HCT116 (cell line): Measurements from ENCODE around the gene PPIF. TPM values are rescaled to one million over a fixed set of nuclear protein-coding genes. Genes with fewer than 3 reads are reported as not detected.

ENCODE experiments used
- ATAC-seq: fragments of 200-7000 bp; cut with Tn5 transposase; 2 replicates; pipeline ENCODE4 v1.9.1; 2020; ENCODE audit warnings: mild to moderate bottlenecking, moderate library complexity
- BruUV-seq: library from RNA; stranded (reverse); fragments of 400-500 nt; replicated peaks from 2 replicates; lab custom pipeline; 2021; lab: Mats Ljungman, UMichigan
- CTCF ChIA-PET: fragments of 300-600 bp; sonication (Branson Sonifier 250); formaldehyde crosslinking; loops from one replicate; lab custom pipeline; 2021; ENCODE audit warnings: antibody characterized with exemption; lab: Charles Lee
- POLR2A ChIA-PET: fragments of 300-600, 350-600 bp; sonication (Branson Sonifier 250); formaldehyde crosslinking; loops from one replicate; lab custom pipeline; 2021; ENCODE audit warnings: antibody characterized with exemption; lab: Charles Lee
- RAD21 ChIA-PET, 2 experiments: fragments of 300-600 bp; sonication (Branson Sonifier 250); formaldehyde crosslinking; loops; one replicate each; lab custom pipeline; 2023; ENCODE audit warnings: low total read pairs in 2 of 2; ENCODE audit not compliant: uncharacterized antibody in 2 of 2, unreplicated experiment in 2 of 2, low non-redundant PET in 1 of 2; lab: Charles Lee
- DNase-seq: peaks from one replicate; pipeline ENCODE4 v3.0.0-alpha.2; 2010; ENCODE audit warnings: low read depth, low spot score
- H2AFZ ChIP-seq: fragments of 200-600 bp; shearing (Covaris generic), sonication (generic); 2 replicates; pipeline ENCODE4 v1.6.1; 2017; ENCODE audit warnings: low read depth, mixed run types, mixed read lengths, antibody characterized with exemption, low read length; ENCODE audit not compliant: poor library complexity, severe bottlenecking
- H3K27ac ChIP-seq: 2 replicates; pipeline ENCODE4 v1.5.1; 2012; ENCODE audit warnings: low read depth, low read length
- H3K27me3 ChIP-seq: fragments of 200-600 bp; sonication (generic); 2 replicates; pipeline ENCODE4 v1.6.1; 2016; ENCODE audit warnings: mixed run types, low read length, mixed read lengths; ENCODE audit not compliant: insufficient read depth
- H3K36me3 ChIP-seq, 2 experiments: fragments of 200-500 bp in 1 of 2; fragments of 200-600 bp in 1 of 2; sonication (Bioruptor generic) in 1 of 2; sonication (generic) in 1 of 2; 2 replicates each; pipeline versions ENCODE4 v1.5.1 to v1.6.1; 2014 to 2016; ENCODE audit warnings: low read length in 2 of 2, inconsistent platforms in 1 of 2, mixed read lengths in 1 of 2, mixed run types in 1 of 2; ENCODE audit not compliant: insufficient read depth in 2 of 2, control insufficient read depth in 1 of 2
- H3K4me1 ChIP-seq, 2 experiments: fragments of 200-600 bp in 1 of 2; sonication (generic) in 1 of 2; 2 replicates each; pipeline versions ENCODE4 v1.5.1 to v1.6.1; 2012 to 2017; ENCODE audit warnings: low read length in 2 of 2, inconsistent platforms in 1 of 2, mild to moderate bottlenecking in 1 of 2, mixed read lengths in 1 of 2, mixed run types in 1 of 2, moderate library complexity in 1 of 2; ENCODE audit not compliant: insufficient read depth in 2 of 2, control insufficient read depth in 1 of 2
- H3K4me2 ChIP-seq: fragments of 200-600 bp; sonication (generic); 2 replicates; pipeline ENCODE4 v1.6.1; 2017; ENCODE audit warnings: mixed run types, low read length, mixed read lengths
- H3K4me3 ChIP-seq, 2 experiments: fragments of 200-600 bp in 1 of 2; sonication (generic) in 1 of 2; replicated peaks in 1 of 2; 2 replicates each; pipeline ENCODE4 v1.5.1; 2011 to 2016; ENCODE audit warnings: low read length in 2 of 2, control low read depth in 1 of 2, low read depth in 1 of 2, mild to moderate bottlenecking in 1 of 2, mixed read lengths in 1 of 2, mixed run types in 1 of 2
- H3K79me2 ChIP-seq: fragments of 200-600 bp; sonication (generic); 2 replicates; pipeline ENCODE4 v1.6.1; 2017; ENCODE audit warnings: mild to moderate bottlenecking, mixed run types, low read length, moderate library complexity, mixed read lengths; ENCODE audit not compliant: insufficient read depth
- H3K9ac ChIP-seq: fragments of 200-600 bp; sonication (generic); 2 replicates; pipeline ENCODE4 v1.6.1; 2016; ENCODE audit warnings: low read length, mixed read lengths
- H3K9me2 ChIP-seq: fragments of 200-600 bp; sonication (generic), shearing (Covaris generic); 2 replicates; pipeline ENCODE4 v1.6.1; 2017; ENCODE audit warnings: mixed run types, mild to moderate bottlenecking, moderate library complexity; ENCODE audit not compliant: insufficient read depth
- H3K9me3 ChIP-seq, 2 experiments: fragments of 200-500 bp in 1 of 2; fragments of 200-600 bp in 1 of 2; sonication (Bioruptor generic) in 1 of 2; sonication (generic) in 1 of 2; 2 replicates each; pipeline ENCODE4 v1.6.1; 2014 to 2017; ENCODE audit warnings: low read length in 2 of 2, mixed read lengths in 2 of 2, inconsistent platforms in 1 of 2, low read depth in 1 of 2, mild to moderate bottlenecking in 1 of 2, mixed run types in 1 of 2, moderate library complexity in 1 of 2; ENCODE audit not compliant: control insufficient read depth in 1 of 2, insufficient read depth in 1 of 2
- H4K20me1 ChIP-seq: fragments of 200-600 bp; sonication (generic), shearing (Covaris generic); 2 replicates; pipeline ENCODE4 v1.6.1; 2017; ENCODE audit warnings: mixed run types, mild to moderate bottlenecking, moderate library complexity; ENCODE audit not compliant: insufficient read depth
- ATF3 ChIP-seq: IDR thresholded peaks from 2 replicates; pipeline ENCODE4 v1.6.1; 2012
- CEBPB ChIP-seq: IDR thresholded peaks from 2 replicates; pipeline ENCODE4 v1.6.1; 2012; ENCODE audit warnings: low read depth
- FOSL1 ChIP-seq: IDR thresholded peaks from 2 replicates; pipeline ENCODE4 v1.6.1; 2012; ENCODE audit warnings: low read depth
- JUND ChIP-seq: IDR thresholded peaks from 2 replicates; pipeline ENCODE4 v1.6.1; 2012
- POLR2A ChIP-seq: IDR thresholded peaks from 2 replicates; pipeline ENCODE4 v1.7.0; 2011; ENCODE audit warnings: borderline replicate concordance; ENCODE audit not compliant: insufficient read depth, insufficient read length; ENCODE audit errors: extremely low read depth
- POLR2AphosphoS5 ChIP-seq: IDR thresholded peaks from 2 replicates; pipeline ENCODE4 v1.6.1; 2011; ENCODE audit warnings: mild to moderate bottlenecking, low read depth, low read length, moderate library complexity
- RAD21 ChIP-seq: IDR thresholded peaks from 2 replicates; pipeline ENCODE4 v1.6.1; 2012; ENCODE audit warnings: low read depth, mild to moderate bottlenecking
- REST ChIP-seq: IDR thresholded peaks from 2 replicates; pipeline ENCODE4 v1.6.1; 2012; ENCODE audit warnings: low read depth
- SP1 ChIP-seq: IDR thresholded peaks from 2 replicates; pipeline ENCODE4 v1.6.1; 2012; ENCODE audit warnings: low read depth
- TCF7L2 ChIP-seq: IDR thresholded peaks from 2 replicates; pipeline ENCODE4 v1.7.0; 2011; ENCODE audit warnings: borderline replicate concordance, inconsistent platforms; ENCODE audit not compliant: insufficient read depth, insufficient read length; ENCODE audit errors: extremely low read depth
- ZFX ChIP-seq: fragments of 450-650 bp; IDR thresholded peaks from 2 replicates; pipeline ENCODE4 v1.6.1; 2017
- ZNF274 ChIP-seq: fragments of 200-500 bp; sonication (Bioruptor generic); IDR thresholded peaks from 2 replicates; pipeline ENCODE4 v1.6.1; 2014; ENCODE audit warnings: mild to moderate bottlenecking, low read depth, low read length, inconsistent platforms
- intact Hi-C: fragments of 100-400 bp; cut with micrococcal nuclease; formaldehyde crosslinking; loops from 2 replicates; pipeline ENCODE4 v1.10.0; 2022
- total RNA-seq: library from RNA; stranded (reverse); gene quantifications from one replicate; pipeline ENCODE4 v1.2.1, GENCODE V29; 2021; ENCODE audit not compliant: unreplicated experiment
- TF ChIP-seq, protein P1 (sequence below), 3 experiments: fragments of 200-600 bp in 1 of 3; sonication (generic) in 1 of 3; IDR thresholded peaks in 2 of 3; conservative IDR thresholded peaks in 1 of 3; 2 replicates each; pipeline ENCODE4 v1.5.1; 2012 to 2017; ENCODE audit warnings: low read depth in 2 of 3, low read length in 2 of 3, antibody characterized with exemption in 1 of 3, borderline replicate concordance in 1 of 3, control low read depth in 1 of 3, mild to moderate bottlenecking in 1 of 3, mixed read lengths in 1 of 3, mixed run types in 1 of 3, moderate library complexity in 1 of 3; ENCODE audit not compliant: insufficient read depth in 1 of 3
- TF ChIP-seq, protein P2 (sequence below): IDR thresholded peaks from 2 replicates; pipeline ENCODE4 v1.6.1; 2012

Gene PPIF
- total RNA-seq, 1 experiment from 2014 or later: 85.0 TPM

- no TSS peak for BruUV-seq
- Histone ChIP-seq H3K4me1 (peaks cover 4 to 19% of the 10 kb centered on the region in 2 experiments), H3K4me2 (no peak overlapping the region), H2AFZ (no peak overlapping the region), H3K9me3 (no peaks in the 10 kb centered on the region), H3K79me2 (no peaks in the 10 kb centered on the region), H3K27ac (no peak overlapping the region), H3K27me3 (no peaks in the 10 kb centered on the region), H4K20me1 (no peaks in the 10 kb centered on the region), H3K9me2 (no peaks in the 10 kb centered on the region), H3K4me3 (no peak overlapping the region), H3K36me3 (no peaks in the 10 kb centered on the region), H3K9ac (no peak overlapping the region)
- peak; percentile 40; the same call in 1 of the 2 replicates for ATAC-seq
- ChIA-PET RAD21 (no interaction called here), POLR2A (no interaction called here), CTCF (interaction anchor here (1.7 kb wide), 1 partner anchor 51 kb away, joined by 4 read pairs; no protein-coding TSS in a partner anchor)
- TF ChIP-seq POLR2AphosphoS5 (no peak), ATF3 (no peak), RAD21 (no peak), POLR2A (no peak), JUND (no peak), CEBPB (no peak), ZFX (no peak), FOSL1 (no peak), TCF7L2 (no peak), SP1 (no peak), REST (no peak), ZNF274 (no peak)
- TF ChIP-seq, protein P1, sequence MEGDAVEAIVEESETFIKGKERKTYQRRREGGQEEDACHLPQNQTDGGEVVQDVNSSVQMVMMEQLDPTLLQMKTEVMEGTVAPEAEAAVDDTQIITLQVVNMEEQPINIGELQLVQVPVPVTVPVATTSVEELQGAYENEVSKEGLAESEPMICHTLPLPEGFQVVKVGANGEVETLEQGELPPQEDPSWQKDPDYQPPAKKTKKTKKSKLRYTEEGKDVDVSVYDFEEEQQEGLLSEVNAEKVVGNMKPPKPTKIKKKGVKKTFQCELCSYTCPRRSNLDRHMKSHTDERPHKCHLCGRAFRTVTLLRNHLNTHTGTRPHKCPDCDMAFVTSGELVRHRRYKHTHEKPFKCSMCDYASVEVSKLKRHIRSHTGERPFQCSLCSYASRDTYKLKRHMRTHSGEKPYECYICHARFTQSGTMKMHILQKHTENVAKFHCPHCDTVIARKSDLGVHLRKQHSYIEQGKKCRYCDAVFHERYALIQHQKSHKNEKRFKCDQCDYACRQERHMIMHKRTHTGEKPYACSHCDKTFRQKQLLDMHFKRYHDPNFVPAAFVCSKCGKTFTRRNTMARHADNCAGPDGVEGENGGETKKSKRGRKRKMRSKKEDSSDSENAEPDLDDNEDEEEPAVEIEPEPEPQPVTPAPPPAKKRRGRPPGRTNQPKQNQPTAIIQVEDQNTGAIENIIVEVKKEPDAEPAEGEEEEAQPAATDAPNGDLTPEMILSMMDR (IDR thresholded peaks at IDR 0.05 in 2 of 3, conservative IDR thresholded peaks at IDR 0.05 in 1 of 3; ENCODE audit: borderline replicate concordance in 1 of 3, insufficient read depth in 1 of 3, low read depth in 2 of 3, low read length in 2 of 3): no peak
- TF ChIP-seq, protein P2, sequence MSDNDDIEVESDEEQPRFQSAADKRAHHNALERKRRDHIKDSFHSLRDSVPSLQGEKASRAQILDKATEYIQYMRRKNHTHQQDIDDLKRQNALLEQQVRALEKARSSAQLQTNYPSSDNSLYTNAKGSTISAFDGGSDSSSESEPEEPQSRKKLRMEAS: no peak
- DNase-seq: no peak
- intact Hi-C loops: no loop called here
Observed at GRCh38 chr10:79322616-79323543, 24.4 kb upstream of the PPIF start.
